ENCODE results near the gene CDH13.

GRCh38 chr16:83727018-83727417 is 1100.2 kb downstream of the CDH13 start:
- TF ChIP-seq, protein P1, sequence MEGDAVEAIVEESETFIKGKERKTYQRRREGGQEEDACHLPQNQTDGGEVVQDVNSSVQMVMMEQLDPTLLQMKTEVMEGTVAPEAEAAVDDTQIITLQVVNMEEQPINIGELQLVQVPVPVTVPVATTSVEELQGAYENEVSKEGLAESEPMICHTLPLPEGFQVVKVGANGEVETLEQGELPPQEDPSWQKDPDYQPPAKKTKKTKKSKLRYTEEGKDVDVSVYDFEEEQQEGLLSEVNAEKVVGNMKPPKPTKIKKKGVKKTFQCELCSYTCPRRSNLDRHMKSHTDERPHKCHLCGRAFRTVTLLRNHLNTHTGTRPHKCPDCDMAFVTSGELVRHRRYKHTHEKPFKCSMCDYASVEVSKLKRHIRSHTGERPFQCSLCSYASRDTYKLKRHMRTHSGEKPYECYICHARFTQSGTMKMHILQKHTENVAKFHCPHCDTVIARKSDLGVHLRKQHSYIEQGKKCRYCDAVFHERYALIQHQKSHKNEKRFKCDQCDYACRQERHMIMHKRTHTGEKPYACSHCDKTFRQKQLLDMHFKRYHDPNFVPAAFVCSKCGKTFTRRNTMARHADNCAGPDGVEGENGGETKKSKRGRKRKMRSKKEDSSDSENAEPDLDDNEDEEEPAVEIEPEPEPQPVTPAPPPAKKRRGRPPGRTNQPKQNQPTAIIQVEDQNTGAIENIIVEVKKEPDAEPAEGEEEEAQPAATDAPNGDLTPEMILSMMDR (IDR thresholded peaks at IDR 0.05; ENCODE audit: poor library complexity): no peak
- TF ChIP-seq EZH2 (IDR thresholded peaks at IDR 0.05; ENCODE audit: borderline replicate concordance) (no peak), EZH2phosphoT487 (IDR thresholded peaks at IDR 0.05; ENCODE audit: low read depth, severe bottlenecking, unreplicated experiment) (no peak)

Data from hepatocyte (in vitro differentiated cells).